Fibroblast of lung (primary cell): Measurements from ENCODE around the gene ZNF414.

Experiments used
- EZH2 ChIP-seq: IDR thresholded peaks from 2 replicates; pipeline ENCODE4 v1.5.1; 2012; ENCODE audit warnings: low read length, control low read depth, mild to moderate bottlenecking; ENCODE audit errors: missing control alignments
- TF ChIP-seq, protein P1 (sequence below), 2 donors: IDR thresholded peaks in 1 of 2; conservative IDR thresholded peaks in 1 of 2; 1 replicate in 1 of 2; 2 replicates in 1 of 2; pipeline ENCODE4 v1.5.1; 2011 to 2012; ENCODE audit warnings: low read length in 2 of 2, control low read depth in 1 of 2, inconsistent platforms in 1 of 2, low read depth in 1 of 2, mild to moderate bottlenecking in 1 of 2

DNA sequence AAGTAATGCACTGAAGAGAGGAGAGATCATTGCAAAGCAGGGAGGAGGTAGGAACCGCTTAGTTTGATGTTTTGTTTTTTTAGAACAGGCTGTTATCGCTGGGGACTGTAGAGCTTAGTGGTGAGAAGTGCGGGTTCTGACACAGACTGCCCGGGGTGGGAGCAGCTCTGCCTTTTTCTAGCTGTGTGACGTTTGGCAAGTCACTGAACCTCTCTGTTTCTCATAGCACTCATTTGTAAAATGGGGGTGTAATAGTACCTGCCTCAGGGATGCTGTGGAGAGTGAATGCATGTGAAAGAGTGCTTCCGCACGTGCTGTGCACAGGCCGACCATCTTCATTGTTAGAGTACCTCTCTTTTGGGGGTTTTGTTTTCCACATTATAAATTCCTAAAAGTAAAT lies 30.8 kb downstream of the ZNF414 start:
- TF ChIP-seq EZH2: no peak
- TF ChIP-seq, protein P1, sequence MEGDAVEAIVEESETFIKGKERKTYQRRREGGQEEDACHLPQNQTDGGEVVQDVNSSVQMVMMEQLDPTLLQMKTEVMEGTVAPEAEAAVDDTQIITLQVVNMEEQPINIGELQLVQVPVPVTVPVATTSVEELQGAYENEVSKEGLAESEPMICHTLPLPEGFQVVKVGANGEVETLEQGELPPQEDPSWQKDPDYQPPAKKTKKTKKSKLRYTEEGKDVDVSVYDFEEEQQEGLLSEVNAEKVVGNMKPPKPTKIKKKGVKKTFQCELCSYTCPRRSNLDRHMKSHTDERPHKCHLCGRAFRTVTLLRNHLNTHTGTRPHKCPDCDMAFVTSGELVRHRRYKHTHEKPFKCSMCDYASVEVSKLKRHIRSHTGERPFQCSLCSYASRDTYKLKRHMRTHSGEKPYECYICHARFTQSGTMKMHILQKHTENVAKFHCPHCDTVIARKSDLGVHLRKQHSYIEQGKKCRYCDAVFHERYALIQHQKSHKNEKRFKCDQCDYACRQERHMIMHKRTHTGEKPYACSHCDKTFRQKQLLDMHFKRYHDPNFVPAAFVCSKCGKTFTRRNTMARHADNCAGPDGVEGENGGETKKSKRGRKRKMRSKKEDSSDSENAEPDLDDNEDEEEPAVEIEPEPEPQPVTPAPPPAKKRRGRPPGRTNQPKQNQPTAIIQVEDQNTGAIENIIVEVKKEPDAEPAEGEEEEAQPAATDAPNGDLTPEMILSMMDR (conservative IDR thresholded peaks at IDR 0.05 in 1 of 2, IDR thresholded peaks at IDR 0.05 in 1 of 2; ENCODE audit: low read depth in 1 of 2, low read length in 2 of 2): no peak
